DOHH2 (cell line): Measurements from ENCODE around the gene CDC42EP1.

Source experiments
- H3F3A ChIP-seq: fragments of 200-600 bp; sonication (generic), shearing (Covaris generic); 2 replicates; pipeline ENCODE4 v1.6.0; 2016; ENCODE audit warnings: antibody characterized with exemption, mild to moderate bottlenecking; ENCODE audit not compliant: control insufficient read depth, insufficient read depth
- H3K27ac ChIP-seq: fragments of 200-600 bp; sonication (generic); 2 replicates; pipeline ENCODE4 v1.5.1; 2014; ENCODE audit warnings: low read depth, mild to moderate bottlenecking, low read length, moderate library complexity
- H3K27me3 ChIP-seq: fragments of 200-600 bp; sonication (generic); 2 replicates; pipeline ENCODE4 v1.6.1; 2014; ENCODE audit warnings: mild to moderate bottlenecking, low read length, mixed read lengths; ENCODE audit not compliant: control insufficient read depth
- H3K36me3 ChIP-seq: fragments of 200-600 bp; sonication (generic); 2 replicates; pipeline ENCODE4 v1.6.1; 2014; ENCODE audit warnings: mild to moderate bottlenecking, low read length, moderate library complexity, mixed read lengths; ENCODE audit not compliant: control insufficient read depth
- H3K4me1 ChIP-seq: fragments of 200-600 bp; sonication (generic); 2 replicates; pipeline ENCODE4 v1.6.1; 2014; ENCODE audit warnings: mild to moderate bottlenecking, low read length, mixed read lengths; ENCODE audit not compliant: control insufficient read depth
- H3K4me2 ChIP-seq: fragments of 200-600 bp; sonication (generic); 2 replicates; pipeline ENCODE4 v1.6.0; 2014; ENCODE audit warnings: mild to moderate bottlenecking, low read length, moderate library complexity
- H3K4me3 ChIP-seq: fragments of 200-600 bp; sonication (generic); 2 replicates; pipeline ENCODE4 v1.5.1; 2014; ENCODE audit warnings: mild to moderate bottlenecking, low read length, mixed read lengths
- H3K79me2 ChIP-seq: fragments of 200-600 bp; sonication (generic); 2 replicates; pipeline ENCODE4 v1.6.1; 2014; ENCODE audit warnings: mild to moderate bottlenecking, low read length, mixed read lengths; ENCODE audit not compliant: control insufficient read depth
- H3K9me2 ChIP-seq: fragments of 200-600 bp; sonication (generic); replicated peaks from 2 replicates; pipeline ENCODE4 v1.6.1; 2014; ENCODE audit warnings: mild to moderate bottlenecking, low read length, mixed read lengths; ENCODE audit not compliant: control insufficient read depth
- H3K9me3 ChIP-seq: fragments of 200-600 bp; sonication (generic); 2 replicates; pipeline ENCODE4 v1.6.1; 2014; ENCODE audit warnings: antibody characterized with exemption, low read length, mixed read lengths; ENCODE audit not compliant: control insufficient read depth, insufficient read depth
- H4K20me1 ChIP-seq: fragments of 200-600 bp; sonication (generic); 2 replicates; pipeline ENCODE4 v1.6.0; 2014; ENCODE audit warnings: low read depth, mild to moderate bottlenecking, antibody characterized with exemption, low read length, moderate library complexity; ENCODE audit not compliant: control insufficient read depth, insufficient read depth
- EZH2phosphoT487 ChIP-seq: fragments of 200-600 bp; sonication (generic); IDR thresholded peaks from 2 replicates; pipeline ENCODE4 v1.6.1; 2017; ENCODE audit warnings: borderline replicate concordance, mild to moderate bottlenecking, antibody characterized with exemption, low read length, moderate library complexity, mixed read lengths
- TF ChIP-seq, protein P1 (sequence below): fragments of 200-600 bp; sonication (generic); IDR thresholded peaks from one replicate; pipeline ENCODE4 v1.5.1; 2014; ENCODE audit warnings: antibody characterized with exemption, mild to moderate bottlenecking, low read depth, low read length; ENCODE audit not compliant: poor library complexity, severe bottlenecking

Gene CDC42EP1

DNA sequence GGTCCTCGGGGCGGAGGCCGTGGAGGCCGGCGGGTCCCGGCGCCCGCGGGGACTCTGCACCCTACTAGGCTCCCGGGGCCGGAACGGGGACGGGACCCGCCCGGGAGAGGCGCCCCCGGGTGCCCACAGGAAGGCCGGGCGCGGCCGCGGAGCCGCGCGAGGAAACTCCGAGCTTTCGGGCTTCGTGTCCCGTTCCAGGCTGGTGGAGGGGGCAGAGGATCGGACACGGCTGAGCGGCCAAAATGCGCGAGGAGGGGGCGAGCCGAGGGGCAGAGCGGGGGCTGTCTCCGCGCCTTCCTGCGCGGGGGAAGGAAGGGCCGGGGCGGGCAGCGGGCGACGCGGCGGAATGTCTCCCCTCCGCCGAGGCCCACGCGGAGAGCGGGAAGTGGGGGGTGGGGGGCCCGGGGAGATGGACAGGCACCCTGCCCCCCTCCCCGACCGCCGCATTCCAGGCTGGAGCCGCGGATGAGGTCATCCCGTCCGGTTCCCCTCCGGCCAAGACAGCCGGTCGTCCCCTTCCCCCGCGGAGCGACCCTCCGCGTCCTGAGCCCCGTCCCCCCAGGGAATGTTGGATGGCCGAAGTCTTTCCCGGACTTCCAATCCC, 430 bp downstream of the CDC42EP1 start:
- Histone ChIP-seq H3K27ac (no peak overlapping the region), H3K79me2 (no peaks in the 10 kb centered on the region), H3K4me1 (no peaks in the 10 kb centered on the region)

DNA sequence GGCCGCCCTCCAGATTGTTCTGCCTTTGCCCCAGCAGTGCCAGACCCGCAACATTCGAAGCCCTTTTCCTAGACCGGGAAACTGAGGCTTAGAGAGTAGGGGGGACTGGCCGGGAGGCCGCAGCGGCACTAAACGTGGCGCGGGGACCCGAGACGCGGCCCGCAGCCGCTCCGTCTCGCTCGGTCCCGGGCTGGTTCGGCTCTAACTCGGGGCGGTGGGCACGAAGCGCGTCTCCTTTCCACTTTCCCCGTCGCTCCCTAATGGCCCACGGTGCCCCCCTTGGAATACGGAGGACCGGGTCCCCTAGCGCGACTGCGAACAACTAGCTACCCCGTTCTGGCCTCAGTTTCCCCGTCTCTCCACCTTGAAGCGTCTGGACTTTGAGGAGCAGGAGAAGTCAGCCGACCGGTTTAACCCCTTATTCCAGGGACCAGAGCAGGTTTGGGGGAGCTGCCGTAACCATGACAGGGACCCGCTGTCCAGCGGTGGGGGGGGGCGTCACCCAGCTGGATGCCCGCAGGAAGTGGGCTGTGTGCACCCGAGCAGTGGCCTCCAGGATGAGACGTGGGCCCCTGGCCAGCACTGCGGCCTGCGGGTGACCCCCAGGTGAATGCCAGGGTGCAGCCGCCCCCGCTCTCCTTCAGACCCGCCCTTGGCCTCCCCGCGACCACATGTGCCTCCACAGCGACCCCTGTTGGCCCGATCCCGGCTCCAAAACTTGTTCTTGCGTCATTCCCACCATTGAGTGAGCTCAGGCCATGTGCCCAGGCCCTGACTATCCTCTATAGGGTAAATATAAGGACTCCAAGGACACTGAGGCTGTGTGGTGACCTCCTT, 1.1 kb downstream of the CDC42EP1 start:
- no peaks in the 10 kb centered on the region for H3K9me3 ChIP-seq
- H4K20me1 ChIP-seq: no peaks in the 10 kb centered on the region
- H3K4me1 ChIP-seq: no peaks in the 10 kb centered on the region
- no peaks in the 10 kb centered on the region for H3K36me3 ChIP-seq
- H3F3A ChIP-seq: no peaks in the 10 kb centered on the region
- TF ChIP-seq, protein P1, sequence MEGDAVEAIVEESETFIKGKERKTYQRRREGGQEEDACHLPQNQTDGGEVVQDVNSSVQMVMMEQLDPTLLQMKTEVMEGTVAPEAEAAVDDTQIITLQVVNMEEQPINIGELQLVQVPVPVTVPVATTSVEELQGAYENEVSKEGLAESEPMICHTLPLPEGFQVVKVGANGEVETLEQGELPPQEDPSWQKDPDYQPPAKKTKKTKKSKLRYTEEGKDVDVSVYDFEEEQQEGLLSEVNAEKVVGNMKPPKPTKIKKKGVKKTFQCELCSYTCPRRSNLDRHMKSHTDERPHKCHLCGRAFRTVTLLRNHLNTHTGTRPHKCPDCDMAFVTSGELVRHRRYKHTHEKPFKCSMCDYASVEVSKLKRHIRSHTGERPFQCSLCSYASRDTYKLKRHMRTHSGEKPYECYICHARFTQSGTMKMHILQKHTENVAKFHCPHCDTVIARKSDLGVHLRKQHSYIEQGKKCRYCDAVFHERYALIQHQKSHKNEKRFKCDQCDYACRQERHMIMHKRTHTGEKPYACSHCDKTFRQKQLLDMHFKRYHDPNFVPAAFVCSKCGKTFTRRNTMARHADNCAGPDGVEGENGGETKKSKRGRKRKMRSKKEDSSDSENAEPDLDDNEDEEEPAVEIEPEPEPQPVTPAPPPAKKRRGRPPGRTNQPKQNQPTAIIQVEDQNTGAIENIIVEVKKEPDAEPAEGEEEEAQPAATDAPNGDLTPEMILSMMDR: peak; percentile 75
- TF ChIP-seq EZH2phosphoT487: no peak
- H3K9me2 ChIP-seq: no peaks in the 10 kb centered on the region
- H3K27me3 ChIP-seq: peaks cover 41% of the 10 kb centered on the region
- H3K27ac ChIP-seq: no peak overlapping the region
- H3K4me2 ChIP-seq: no peak overlapping the region
- H3K79me2 ChIP-seq: no peaks in the 10 kb centered on the region
- no peak overlapping the region for H3K4me3 ChIP-seq

More for the DNA sequence above, 430 bp downstream of the CDC42EP1 start:
- no peak overlapping the region for H3K4me3 ChIP-seq
- H4K20me1 ChIP-seq: no peaks in the 10 kb centered on the region
- no peaks in the 10 kb centered on the region for H3F3A ChIP-seq
- H3K36me3 ChIP-seq: no peaks in the 10 kb centered on the region
- no peaks in the 10 kb centered on the region for H3K9me2 ChIP-seq
- H3K4me2 ChIP-seq: no peak overlapping the region
- no peaks in the 10 kb centered on the region for H3K9me3 ChIP-seq
- peak; percentile 55; the same call in 1 of the 2 replicates for TF ChIP-seq EZH2phosphoT487
- TF ChIP-seq, protein P1: no peak
- peaks cover 34% of the 10 kb centered on the region for H3K27me3 ChIP-seq

DNA sequence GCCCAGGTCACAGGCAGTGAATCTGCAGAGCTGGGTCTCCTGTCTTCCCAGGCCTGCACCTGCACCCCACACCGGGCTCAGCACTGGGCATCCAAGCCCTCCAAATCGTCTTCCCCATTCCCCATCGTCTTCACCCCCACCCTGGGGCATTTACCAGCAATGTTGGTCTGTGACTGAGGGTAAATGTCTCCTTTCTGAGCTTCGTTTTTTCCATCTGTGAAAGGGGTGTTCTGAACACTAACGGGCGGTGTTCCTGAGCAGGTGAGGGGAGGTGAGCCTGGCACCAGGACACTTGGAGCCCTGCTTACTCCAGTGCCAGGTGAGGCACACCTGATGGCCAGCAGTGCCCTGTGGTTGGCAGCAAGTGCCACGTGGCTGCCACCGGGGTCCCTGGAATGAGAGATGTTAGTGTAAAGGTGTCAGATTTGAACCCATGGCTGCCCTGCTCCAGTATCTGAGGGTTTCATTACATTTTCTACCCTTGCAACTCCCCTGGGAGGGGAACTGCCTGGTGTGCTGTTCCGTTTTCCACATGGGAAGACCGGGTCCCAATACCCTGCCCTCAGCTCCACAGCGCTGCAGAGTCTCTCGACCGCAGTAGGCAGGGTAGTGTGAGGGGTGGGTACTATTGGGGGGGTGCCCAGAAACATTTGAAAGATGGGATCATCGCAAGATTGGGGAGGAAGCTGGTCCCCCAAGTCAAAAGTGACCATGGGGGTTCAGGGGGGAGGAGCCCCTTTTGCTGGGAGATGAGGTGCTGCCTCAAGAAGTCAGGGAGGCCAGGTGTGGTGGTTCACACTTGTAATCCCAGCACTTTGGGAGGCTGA, 2.0 kb downstream of the CDC42EP1 start:
- no peak overlapping the region for H3K4me2 ChIP-seq
- no peaks in the 10 kb centered on the region for H3K79me2 ChIP-seq
- no peaks in the 10 kb centered on the region for H3F3A ChIP-seq
- no peaks in the 10 kb centered on the region for H3K9me3 ChIP-seq
- no peaks in the 10 kb centered on the region for H3K9me2 ChIP-seq
- H3K36me3 ChIP-seq: no peaks in the 10 kb centered on the region
- no peak overlapping the region for H3K4me3 ChIP-seq
- TF ChIP-seq, protein P1: peak; percentile 2
- no peak for TF ChIP-seq EZH2phosphoT487
- no peaks in the 10 kb centered on the region for H4K20me1 ChIP-seq
- peaks cover 43% of the 10 kb centered on the region for H3K27me3 ChIP-seq
- H3K4me1 ChIP-seq: peaks cover 8% of the 10 kb centered on the region
- no peak overlapping the region for H3K27ac ChIP-seq
